ENCODE results near the gene SLCO3A1.

- TF ChIP-seq POLR2A (IDR thresholded peaks at IDR 0.05) = no peak
- no peak for TF ChIP-seq CTCF (IDR thresholded peaks at IDR 0.05)
Observed at GRCh38 chr15:91890614-91891013, 37.1 kb downstream of the SLCO3A1 start.

Data from adrenal gland (tissue), 5 donors.